CD4-positive, alpha-beta T cell treated with Interleukin-1 beta for 1 hour (primary cell): ENCODE measurements around the gene TESK1.
"Not testable (repeated sequence)": the region's sequence is repeated elsewhere in the genome, so short reads cannot be mapped to it uniquely, and the experiment has no call there.

ENCODE experiments used
- DNase-seq, 2 donors: peaks; one replicate each; pipeline ENCODE4 v3.0.0-alpha.2; 2020 to 2022

Gene TESK1

GRCh38 chr9:35583521-35583920 lies 21.5 kb upstream of the TESK1 start:
- DNase-seq = not testable (repeated sequence)

GRCh38 chr9:35584681-35585080 lies 20.4 kb upstream of the TESK1 start:
- not testable (repeated sequence) for DNase-seq

GRCh38 chr9:35588506-35588905 lies 16.6 kb upstream of the TESK1 start:
- DNase-seq = not testable (repeated sequence)

GRCh38 chr9:35593581-35593980 lies 11.5 kb upstream of the TESK1 start:
- no peak for DNase-seq

- DNase-seq = no peak
Observed at GRCh38 chr9:35594471-35594870, 10.6 kb upstream of the TESK1 start.

- not testable (repeated sequence) for DNase-seq
Observed at GRCh38 chr9:35596907-35597306, 8.2 kb upstream of the TESK1 start.

- no peak for DNase-seq
Observed at GRCh38 chr9:35598866-35599590, 6.0 kb upstream of the TESK1 start.

- no peak for DNase-seq
Observed at GRCh38 chr9:35599763-35600604, 5.1 kb upstream of the TESK1 start.

- DNase-seq = no peak
Observed at GRCh38 chr9:35603506-35603985, 1.5 kb upstream of the TESK1 start.

GRCh38 chr9:35603986-35604577 lies 980 bp upstream of the TESK1 start:
- DNase-seq = peak; percentile 100

GRCh38 chr9:35605351-35606137 lies 482 bp downstream of the TESK1 start:
- DNase-seq = peak; percentile 25 to 33

GRCh38 chr9:35606138-35606504 lies 1.1 kb downstream of the TESK1 start:
- no peak for DNase-seq

- DNase-seq = no peak
Observed at GRCh38 chr9:35606726-35607125, 1.7 kb downstream of the TESK1 start.

- no peak for DNase-seq
Observed at GRCh38 chr9:35608221-35608620, 3.2 kb downstream of the TESK1 start.

GRCh38 chr9:35609001-35609819 lies 4.1 kb downstream of the TESK1 start:
- no peak for DNase-seq

- no peak for DNase-seq
Observed at GRCh38 chr9:35609820-35610163, 4.7 kb downstream of the TESK1 start.

- peak; percentile 68 to 72 for DNase-seq
Observed at GRCh38 chr9:35611230-35611797, 6.3 kb downstream of the TESK1 start.

GRCh38 chr9:35612066-35612465 lies 7.0 kb downstream of the TESK1 start:
- DNase-seq = not testable (repeated sequence)

GRCh38 chr9:35612843-35613242 lies 7.8 kb downstream of the TESK1 start:
- DNase-seq = no peak

GRCh38 chr9:35615981-35616680 lies 11.1 kb downstream of the TESK1 start:
- no peak for DNase-seq
